DMS79 treated with DMSO at 0.1 percent for 48 hours (cell line): ENCODE results near the gene CCDC15.
"Not testable (repeated sequence)": the region's sequence is repeated elsewhere in the genome, so short reads cannot be mapped to it uniquely, and the experiment has no call there.

ENCODE experiments used
- DNase-seq: peaks from one replicate; lab custom pipeline; 2025; lab: John Stamatoyannopoulos, UW

CCDC15 gene

GRCh38 chr11:125082611-125083311, 128.8 kb downstream of the CCDC15 start:
- DNase-seq, result no peak

DNA sequence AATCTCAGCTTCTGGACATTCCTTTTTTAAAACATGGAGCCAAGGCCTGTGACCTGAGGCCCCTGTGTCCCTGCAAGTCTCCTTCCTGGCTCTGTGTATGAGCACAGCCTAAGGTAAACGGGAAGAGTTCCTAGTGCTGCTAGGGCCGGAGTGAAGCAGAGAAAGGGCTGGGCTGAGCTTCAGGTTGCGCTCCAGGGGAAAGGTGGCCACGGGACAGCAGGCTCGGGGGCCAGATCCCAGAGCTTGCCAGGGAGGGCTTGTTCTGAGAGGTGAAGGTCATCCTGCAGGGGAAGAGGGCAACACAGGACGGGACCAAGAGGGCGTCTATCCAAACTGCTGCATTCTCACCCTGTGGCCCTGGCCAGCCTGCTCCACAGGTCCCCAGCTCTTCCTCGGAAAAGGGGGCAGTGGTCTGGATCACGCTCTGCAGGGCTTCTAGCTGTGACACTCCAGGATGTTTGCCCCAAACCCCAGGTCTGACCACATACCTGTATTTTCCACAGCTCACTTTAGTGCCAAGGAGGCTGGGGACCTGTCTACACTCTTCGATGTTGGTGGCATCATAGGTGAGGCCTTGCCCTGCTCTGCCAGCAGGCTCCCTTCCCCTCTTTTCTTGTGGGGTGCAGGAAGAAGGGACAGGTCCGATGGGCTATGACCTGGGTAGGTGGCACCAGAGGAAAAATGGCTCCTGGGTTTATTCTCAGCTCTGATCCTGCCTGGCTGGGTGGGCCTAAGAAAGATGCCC, 129.5 kb downstream of the CCDC15 start:
- DNase-seq, result no peak

- no peak for DNase-seq
These were observed 130.0 kb downstream of the CCDC15 start for GRCh38 chr11:125084057-125084416.

DNA sequence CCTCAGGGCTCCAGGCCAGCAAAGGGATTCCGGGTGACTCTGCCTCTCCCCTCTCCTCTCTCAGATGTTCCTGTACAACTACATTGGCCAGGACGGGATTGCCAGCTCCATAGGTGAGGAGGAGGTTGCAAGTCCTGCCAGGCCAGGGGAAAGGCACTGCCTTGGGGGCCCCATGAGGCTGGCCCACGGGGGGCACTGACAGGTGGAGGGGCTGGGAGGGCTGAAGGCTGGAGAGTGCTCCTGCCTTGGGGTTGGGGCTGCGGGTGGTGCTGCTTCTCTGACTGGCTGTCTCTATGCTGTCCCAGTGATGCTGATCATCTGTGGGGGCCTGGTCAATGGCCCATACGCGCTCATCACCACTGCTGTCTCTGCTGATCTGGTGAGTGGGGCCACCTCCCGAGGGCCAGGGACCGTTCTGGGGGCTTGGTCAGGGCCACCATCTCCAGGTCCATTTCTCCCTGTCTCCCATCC, 130.8 kb downstream of the CCDC15 start:
- DNase-seq, result no peak

DNA sequence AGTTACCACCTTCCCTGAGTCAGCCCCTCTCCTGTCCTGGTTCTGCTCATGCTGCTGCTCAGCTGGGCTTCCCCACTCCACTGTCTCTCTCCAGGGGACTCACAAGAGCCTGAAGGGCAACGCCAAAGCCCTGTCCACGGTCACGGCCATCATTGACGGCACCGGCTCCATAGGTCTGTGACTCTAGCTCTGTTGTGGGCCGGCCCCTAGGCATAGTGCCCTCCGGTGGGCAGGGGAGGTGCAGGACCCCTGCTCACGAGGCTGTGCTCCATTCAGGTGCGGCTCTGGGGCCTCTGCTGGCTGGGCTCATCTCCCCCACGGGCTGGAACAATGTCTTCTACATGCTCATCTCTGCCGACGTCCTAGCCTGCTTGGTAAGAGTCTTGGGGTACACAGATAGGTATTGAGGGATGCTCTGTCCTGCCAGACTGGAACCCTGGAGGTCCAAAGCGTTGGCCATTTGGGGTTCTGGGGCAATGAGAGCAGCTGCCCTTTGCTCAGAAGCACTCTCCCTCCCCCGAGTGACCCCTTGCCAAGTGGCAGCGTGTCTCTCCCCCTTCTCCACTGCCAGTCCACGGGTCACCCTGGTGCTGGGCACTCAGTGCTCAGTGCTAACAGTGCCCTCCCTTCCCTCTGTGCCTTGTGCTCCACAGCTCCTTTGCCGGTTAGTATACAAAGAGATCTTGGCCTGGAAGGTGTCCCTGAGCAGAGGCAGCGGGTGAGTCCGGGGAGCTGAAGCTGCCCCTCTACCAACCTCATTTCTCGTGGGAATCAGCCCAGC, 131.5 kb downstream of the CCDC15 start:
- DNase-seq, result no peak

GRCh38 chr11:125086633-125087296, 132.8 kb downstream of the CCDC15 start:
- DNase-seq, result no peak

DNA sequence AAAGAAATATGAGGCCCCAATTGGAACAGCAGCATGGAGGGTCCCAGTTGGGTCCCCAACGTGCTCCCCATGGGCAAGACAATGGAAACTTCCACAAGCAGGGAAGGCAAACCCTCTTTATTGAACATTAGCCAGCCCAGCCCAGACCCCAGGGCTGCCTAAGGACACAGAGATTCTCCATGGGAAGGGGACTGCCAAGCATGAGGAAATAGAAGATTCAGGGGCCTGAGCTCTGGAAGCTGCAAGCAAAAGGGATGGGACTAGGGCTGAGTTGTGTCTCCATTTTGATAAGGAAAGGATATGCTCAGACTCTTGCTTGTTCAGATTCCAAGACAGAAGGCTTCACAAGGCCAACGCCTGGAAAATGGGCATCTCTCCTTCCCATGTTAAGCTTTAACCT, 134.1 kb downstream of the CCDC15 start:
- no peak for DNase-seq

DNA sequence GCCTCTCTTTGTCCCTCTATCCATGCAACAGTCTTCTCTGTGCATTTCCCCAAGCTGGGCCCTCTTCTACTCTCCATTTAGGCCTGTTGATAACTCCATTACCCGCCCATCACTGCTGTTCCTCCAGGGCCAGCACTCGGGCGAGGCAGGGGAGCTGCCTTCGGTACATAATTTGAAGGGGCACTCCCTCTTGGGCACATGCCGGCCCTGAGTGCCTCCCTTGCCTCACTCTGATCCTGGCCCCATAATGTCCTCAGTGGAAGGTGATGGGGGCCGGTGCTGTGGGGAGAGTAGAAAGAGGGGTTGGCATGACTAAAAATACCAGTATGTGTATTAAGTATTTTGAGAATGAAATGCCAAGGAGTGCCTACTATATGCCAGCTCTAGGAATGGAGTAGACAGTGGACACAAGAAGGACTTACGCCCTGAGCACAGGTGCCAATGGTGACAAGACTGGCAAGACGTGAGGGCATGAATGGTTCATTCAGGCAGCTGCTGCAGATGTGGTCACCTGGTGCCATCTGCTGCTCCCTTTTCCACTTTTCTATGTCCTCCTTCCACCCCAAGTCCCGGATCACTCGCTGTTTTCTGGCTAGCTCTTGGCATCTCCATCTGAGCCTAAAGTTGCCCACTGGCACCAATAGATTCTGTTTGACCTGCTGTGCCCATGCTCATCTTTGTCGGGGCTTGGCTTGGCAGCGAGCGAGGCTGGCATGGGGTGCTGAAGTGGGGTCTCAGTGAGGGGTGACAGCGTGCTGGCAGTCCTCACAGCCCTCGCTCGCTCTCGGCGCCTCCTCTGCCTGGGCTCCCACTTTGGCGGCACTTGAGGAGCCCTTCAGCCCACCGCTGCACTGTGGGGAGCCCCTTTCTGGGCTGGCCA, 134.8 kb downstream of the CCDC15 start:
- DNase-seq, result peak; percentile 43

- not testable (repeated sequence) for DNase-seq
These were observed 135.5 kb downstream of the CCDC15 start for GRCh38 chr11:125089481-125089880.

DNA sequence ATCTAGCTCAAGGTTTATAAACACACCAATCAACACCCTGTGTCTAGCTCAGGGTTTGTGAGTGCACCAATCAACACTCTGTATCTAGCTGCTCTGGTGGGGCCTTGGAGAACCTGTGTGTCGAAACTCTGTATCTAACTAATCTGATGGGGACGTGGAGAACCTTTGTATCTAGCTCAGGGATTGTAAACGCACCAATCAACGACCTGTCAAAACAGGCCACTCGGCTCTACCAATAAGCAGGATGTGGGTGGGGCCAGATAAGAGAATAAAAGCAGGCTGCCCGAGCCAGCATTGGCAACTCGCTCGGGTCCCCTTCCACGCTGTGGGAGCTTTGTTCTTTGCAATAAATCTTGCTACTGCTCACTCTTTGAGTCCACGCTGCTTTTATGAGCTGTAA, 136.1 kb downstream of the CCDC15 start:
- not testable (repeated sequence) for DNase-seq

DNA sequence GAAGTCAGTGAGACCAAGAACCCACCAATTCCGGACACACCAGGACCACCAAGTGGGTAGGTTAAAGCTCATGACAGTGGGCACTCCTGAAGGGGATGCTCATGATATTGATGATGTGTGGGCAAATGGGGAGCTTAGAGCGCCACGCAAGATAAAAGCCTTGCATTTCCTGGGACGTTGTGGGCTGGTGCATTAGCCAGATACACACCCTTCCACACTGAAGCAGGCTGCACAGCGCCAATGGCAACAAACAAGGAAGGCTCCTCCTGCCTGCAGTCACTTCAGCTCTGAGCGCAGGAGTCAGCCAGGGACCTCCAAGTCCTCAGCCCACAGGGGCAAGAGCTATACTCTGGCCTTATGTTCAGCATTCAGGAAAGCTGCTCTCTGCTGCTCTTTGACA, 136.8 kb downstream of the CCDC15 start:
- DNase-seq, result no peak
